ENCODE results near the gene HDC. TPM values are rescaled to one million over a fixed set of nuclear protein-coding genes. Genes with fewer than 3 reads are reported as not detected.

HDC gene
- total RNA-seq, 1 experiment from 2014 or later, result not detected

DNA sequence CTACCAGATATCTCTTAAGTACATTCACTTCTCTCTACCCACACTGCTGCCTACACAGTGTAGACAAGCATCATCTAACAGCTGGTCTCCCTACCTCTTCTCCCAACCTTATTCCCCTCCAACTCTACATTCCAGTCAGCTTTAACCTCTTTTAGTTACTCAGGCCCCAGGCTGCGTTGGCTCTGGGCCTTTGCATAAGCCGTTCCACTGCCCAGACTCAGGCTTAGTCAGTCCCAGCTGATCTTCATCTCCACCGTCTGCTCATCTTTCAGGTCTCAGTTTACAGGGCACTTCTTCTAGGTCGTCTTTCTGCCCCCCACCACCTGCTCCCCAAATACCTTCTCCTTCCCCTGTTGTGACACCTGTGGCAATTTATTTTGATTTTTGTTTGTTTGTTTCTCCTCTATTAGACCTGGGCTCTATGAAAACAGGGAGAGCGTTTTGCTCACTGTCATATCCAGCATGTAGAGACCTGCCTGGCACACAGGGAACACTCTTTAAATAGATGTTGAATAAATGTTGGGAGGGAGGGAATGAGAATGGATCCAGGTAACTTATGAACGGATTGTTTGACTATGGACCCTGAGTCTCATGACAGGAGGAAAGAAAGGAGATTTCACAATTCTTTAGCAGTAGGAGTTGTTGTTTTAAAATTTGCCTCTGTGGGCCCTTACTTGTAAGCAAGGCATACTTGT, 72.5 kb downstream of the HDC start:
- Histone ChIP-seq H3K9me3 (ENCODE audit: low read depth, low read length, poor library complexity, severe bottlenecking) (no peaks in the 10 kb centered on the region), H3K27me3 (replicated peaks; ENCODE audit: insufficient read depth, low read depth, low read length, poor library complexity) (no peaks in the 10 kb centered on the region), H3K4me3 (ENCODE audit: low read depth, low read length, poor library complexity, severe bottlenecking) (no peak overlapping the region), H3K27ac (ENCODE audit: low read depth, low read length, poor library complexity, severe bottlenecking) (no peak overlapping the region), H3K4me1 (ENCODE audit: insufficient read depth, low read length, poor library complexity, severe bottlenecking) (no peaks in the 10 kb centered on the region), H3K36me3 (ENCODE audit: insufficient read depth, low read length, poor library complexity, severe bottlenecking) (no peaks in the 10 kb centered on the region)
- ChIA-PET CTCF (no interaction called here), POLR2A (ENCODE audit: low non-redundant PET) (interaction anchor here (0.6 kb wide), 1 partner anchor 155 kb away, joined by 9 read pairs; no protein-coding TSS in a partner anchor)
- intact Hi-C loops (cut with micrococcal nuclease; ENCODE audit: unreplicated experiment), result no loop called here
- TF ChIP-seq, protein P1, sequence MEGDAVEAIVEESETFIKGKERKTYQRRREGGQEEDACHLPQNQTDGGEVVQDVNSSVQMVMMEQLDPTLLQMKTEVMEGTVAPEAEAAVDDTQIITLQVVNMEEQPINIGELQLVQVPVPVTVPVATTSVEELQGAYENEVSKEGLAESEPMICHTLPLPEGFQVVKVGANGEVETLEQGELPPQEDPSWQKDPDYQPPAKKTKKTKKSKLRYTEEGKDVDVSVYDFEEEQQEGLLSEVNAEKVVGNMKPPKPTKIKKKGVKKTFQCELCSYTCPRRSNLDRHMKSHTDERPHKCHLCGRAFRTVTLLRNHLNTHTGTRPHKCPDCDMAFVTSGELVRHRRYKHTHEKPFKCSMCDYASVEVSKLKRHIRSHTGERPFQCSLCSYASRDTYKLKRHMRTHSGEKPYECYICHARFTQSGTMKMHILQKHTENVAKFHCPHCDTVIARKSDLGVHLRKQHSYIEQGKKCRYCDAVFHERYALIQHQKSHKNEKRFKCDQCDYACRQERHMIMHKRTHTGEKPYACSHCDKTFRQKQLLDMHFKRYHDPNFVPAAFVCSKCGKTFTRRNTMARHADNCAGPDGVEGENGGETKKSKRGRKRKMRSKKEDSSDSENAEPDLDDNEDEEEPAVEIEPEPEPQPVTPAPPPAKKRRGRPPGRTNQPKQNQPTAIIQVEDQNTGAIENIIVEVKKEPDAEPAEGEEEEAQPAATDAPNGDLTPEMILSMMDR (conservative IDR thresholded peaks at IDR 0.05; ENCODE audit: low read depth, low read length), result no peak
- no peak for TF ChIP-seq EZH2 (IDR thresholded peaks at IDR 0.05; ENCODE audit: borderline replicate concordance, low read depth, low read length, poor library complexity, severe bottlenecking)
- BruUV-seq (replicated peaks), result no TSS peak
- no peak for DNase-seq (ENCODE audit: low spot score)

DNA sequence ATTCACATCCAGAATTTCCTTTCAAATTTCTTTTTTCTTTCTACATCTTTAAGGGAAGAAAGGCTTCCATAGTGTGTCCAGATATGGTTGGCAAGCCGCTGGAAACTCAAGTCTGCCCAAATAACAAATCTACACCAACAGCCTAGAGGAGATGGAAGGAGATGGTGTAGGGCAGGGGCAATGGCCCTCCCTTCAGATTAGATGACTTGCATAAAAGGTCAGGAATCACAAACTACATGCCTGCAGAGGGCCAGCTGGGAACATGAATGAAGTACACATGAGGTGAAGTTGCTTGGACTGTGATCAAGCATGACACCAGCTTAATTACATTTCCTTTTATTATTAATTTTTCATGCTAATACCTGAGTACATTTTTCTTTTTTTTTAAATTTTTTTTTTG, 73.4 kb downstream of the HDC start:
- H3K4me3 ChIP-seq (ENCODE audit: low read depth, low read length, poor library complexity, severe bottlenecking), result no peak overlapping the region
- H3K9me3 ChIP-seq (ENCODE audit: low read depth, low read length, poor library complexity, severe bottlenecking), result no peaks in the 10 kb centered on the region
- ChIA-PET POLR2A (ENCODE audit: low non-redundant PET) (no interaction called here), CTCF (no interaction called here)
- TF ChIP-seq EZH2 (IDR thresholded peaks at IDR 0.05; ENCODE audit: borderline replicate concordance, low read depth, low read length, poor library complexity, severe bottlenecking), result no peak
- TF ChIP-seq, protein P1 (conservative IDR thresholded peaks at IDR 0.05; ENCODE audit: low read depth, low read length), result no peak
- no TSS peak for BruUV-seq (replicated peaks)
- intact Hi-C loops (cut with micrococcal nuclease; ENCODE audit: unreplicated experiment), result no loop called here
- no peak for DNase-seq (ENCODE audit: low spot score)
- no peak overlapping the region for H3K27ac ChIP-seq (ENCODE audit: low read depth, low read length, poor library complexity, severe bottlenecking)
- H3K36me3 ChIP-seq (ENCODE audit: insufficient read depth, low read length, poor library complexity, severe bottlenecking), result no peaks in the 10 kb centered on the region
- no peaks in the 10 kb centered on the region for H3K27me3 ChIP-seq (replicated peaks; ENCODE audit: insufficient read depth, low read depth, low read length, poor library complexity)
- no peaks in the 10 kb centered on the region for H3K4me1 ChIP-seq (ENCODE audit: insufficient read depth, low read length, poor library complexity, severe bottlenecking)

Other genes with a start within 250 kb of the HDC start
- gene ATP8B4, start 146.5 kb downstream of the HDC start, total RNA-seq (2021), result 0.30 and 0.66 TPM in 2 replicates
- 0.77 and 0.79 TPM in 2 replicates for gene SLC27A2, start 83.5 kb downstream of the HDC start, total RNA-seq (2021)
- 35.3 and 40.0 TPM in 2 replicates for gene GABPB1, start 89.5 kb upstream of the HDC start, total RNA-seq (2021)
- gene USP8, start 158.7 kb upstream of the HDC start, total RNA-seq (2021), result 48.5 and 58.4 TPM in 2 replicates